T47D (cell line): ENCODE results near the gene HOXC6.

Experiments used
- DNase-seq, 2 experiments: peaks; one replicate each; pipeline versions ENCODE4 v3.0.0 to v3.0.0-alpha.2; 2011 to 2012; ENCODE audit warnings: low read depth in 1 of 2, low spot score in 1 of 2
- JUND ChIP-seq: IDR thresholded peaks from 2 replicates; pipeline ENCODE4 v1.6.1; 2012; ENCODE audit warnings: low read depth
- in situ Hi-C: cut with HindIII; loops from 2 replicates; pipeline ENCODE4 v1.10.0; 2016; ENCODE audit warnings: low sequenced_read_pairs, low pct_unique_long_range_greater_than_20kb

The HOXC6 gene

GRCh38 chr12:54050482-54050810 is 22.2 kb downstream of the HOXC6 start:
- in situ Hi-C loops, result no loop called here
- no peak for TF ChIP-seq JUND
- no peak for DNase-seq

GRCh38 chr12:54051026-54051842 is 23.0 kb downstream of the HOXC6 start:
- DNase-seq, result no peak
- in situ Hi-C loops, result no loop called here
- TF ChIP-seq JUND, result no peak

DNA sequence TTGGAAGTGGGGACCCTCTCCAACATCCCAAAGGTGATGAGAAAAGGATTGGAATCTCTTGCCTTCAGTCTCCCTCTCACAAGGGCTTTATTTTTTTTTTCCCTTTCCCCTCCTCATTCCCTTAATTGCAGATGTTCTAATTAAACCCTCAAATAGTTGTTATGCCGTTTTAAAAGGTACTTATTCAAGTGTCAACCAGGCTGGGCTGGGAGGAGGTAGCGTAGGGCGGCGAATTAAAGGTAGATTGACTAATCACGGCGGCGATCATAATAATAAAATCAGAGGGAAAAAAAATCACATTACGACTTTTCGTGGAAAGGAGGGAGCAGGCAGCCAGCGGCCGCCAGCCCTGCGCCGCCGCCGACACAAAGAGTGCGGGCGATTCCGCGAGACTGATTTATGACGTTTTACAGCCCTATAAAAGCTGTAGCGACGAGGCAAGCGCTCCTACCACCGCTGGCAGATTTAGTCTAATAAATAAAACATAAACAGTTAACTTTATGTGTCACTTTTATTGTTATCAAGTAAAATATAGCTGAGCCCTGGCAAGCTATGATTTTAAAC is 23.7 kb downstream of the HOXC6 start:
- TF ChIP-seq JUND, result no peak
- in situ Hi-C loops, result no loop called here
- DNase-seq, result no peak

DNA sequence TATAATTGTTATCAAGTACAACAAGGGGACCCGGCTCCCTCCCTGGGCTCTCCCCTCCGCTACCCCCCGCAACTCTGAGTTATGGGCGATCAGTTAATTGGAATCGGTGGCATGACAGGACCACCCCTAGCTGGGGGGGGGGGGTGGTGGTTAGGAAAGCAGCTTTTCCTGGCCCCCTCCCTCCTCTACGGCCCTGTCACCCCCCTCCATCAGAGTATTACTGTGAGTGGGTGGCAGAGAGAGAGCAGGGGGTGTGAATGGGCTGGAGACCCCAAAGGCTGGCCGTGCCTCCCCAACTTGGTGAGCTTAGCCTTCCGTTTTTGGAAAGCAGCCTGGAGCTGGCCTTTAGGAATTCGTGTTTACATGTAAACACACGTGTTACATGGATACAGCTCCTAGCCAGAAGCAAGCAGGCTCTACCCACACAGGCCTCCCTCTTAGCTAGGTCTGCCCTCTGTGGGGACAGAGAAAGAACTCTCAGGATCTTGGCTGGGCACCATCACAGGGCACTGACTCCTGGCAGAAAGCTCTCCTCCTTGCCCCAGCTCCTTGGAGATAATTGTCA is 24.3 kb downstream of the HOXC6 start:
- TF ChIP-seq JUND, result no peak
- in situ Hi-C loops, result no loop called here
- no peak for DNase-seq

DNA sequence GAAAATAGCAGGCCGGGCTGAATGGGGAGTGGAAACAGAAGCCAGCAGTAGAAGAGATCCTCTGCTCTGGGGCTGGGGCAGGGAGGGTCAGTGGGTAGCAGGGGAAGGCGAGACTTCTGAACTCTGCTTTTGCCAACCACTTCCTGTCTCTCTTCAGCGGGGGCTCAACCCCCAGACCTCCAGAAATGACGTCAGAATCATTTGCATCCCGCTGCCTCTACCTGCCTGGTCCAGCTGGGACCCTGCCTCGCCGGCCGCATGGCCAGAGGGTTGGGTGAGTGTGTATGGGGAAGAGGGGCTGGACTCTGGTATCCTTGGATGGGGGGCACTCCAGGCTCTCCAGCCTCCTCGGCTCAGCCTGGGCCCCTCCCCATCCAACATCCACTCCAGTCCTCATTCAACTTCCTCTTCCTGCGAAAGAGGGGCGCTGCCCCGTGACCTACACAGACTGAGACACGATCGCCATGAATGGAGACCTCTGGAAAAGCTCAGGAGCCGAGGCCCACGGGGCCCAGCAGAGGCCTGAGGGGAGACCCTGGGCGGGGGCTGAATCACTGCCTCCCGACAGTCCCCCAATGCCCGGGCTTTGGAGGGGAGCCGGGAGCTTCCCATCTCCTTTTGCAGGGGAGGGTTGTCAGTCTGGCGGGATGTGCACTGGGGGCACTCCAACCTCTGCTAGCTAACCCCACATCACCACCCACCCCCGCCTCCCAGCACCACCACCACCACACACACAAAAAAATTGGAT is 24.9 kb downstream of the HOXC6 start:
- in situ Hi-C loops, result no loop called here
- DNase-seq, result no peak
- TF ChIP-seq JUND, result no peak

GRCh38 chr12:54053751-54054741 is 25.8 kb downstream of the HOXC6 start, which contains the start of gene HOXC4:
HOXC4 (plus strand) TSS chr12:54053835; CDS start chr12:54053923, 88 bp downstream.
- TF ChIP-seq JUND, result no peak

GRCh38 chr12:54054742-54055194 is 26.5 kb downstream of the HOXC6 start:
- no peak for DNase-seq
- TF ChIP-seq JUND, result no peak
- in situ Hi-C loops, result no loop called here

More at GRCh38 chr12:54053751-54054741, 25.8 kb downstream of the HOXC6 start, which contains the start of gene HOXC4:
- in situ Hi-C loops, result no loop called here
- DNase-seq, result no peak

DNA sequence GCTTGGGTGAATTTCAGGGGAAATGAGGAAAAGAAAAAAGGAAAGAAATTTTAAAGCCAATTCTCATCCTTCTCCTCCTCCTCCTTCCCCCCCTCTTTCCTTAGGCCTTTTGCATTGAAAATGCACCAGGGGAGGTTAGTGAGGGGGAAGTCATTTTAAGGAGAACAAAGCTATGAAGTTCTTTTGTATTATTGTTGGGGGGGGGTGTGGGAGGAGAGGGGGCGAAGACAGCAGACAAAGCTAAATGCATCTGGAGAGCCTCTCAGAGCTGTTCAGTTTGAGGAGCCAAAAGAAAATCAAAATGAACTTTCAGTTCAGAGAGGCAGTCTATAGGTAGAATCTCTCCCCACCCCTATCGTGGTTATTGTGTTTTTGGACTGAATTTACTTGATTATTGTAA is 27.3 kb downstream of the HOXC6 start:
- DNase-seq, result no peak
- in situ Hi-C loops, result no loop called here
- TF ChIP-seq JUND, result no peak

DNA sequence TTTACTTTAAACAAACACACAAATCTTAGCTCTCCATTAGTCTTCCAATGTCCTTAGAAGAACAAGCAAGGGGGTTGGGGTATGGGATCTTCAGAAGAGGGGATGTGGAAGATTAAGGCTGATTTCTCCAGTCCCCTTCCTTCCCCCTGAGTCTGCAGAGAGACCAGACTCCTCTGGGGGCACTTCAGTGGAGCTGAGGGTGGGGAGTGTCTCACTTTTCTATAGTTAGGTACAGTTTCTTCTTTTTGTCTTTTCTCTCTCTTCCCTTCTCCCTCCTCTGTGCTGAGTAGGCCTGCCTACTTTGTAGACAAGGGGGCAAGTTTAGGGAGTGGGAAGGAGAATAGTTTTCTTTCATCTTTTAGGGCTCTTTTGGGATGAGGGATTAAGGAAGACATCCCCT is 27.9 kb downstream of the HOXC6 start:
- no peak for DNase-seq
- in situ Hi-C loops, result no loop called here
- no peak for TF ChIP-seq JUND

- in situ Hi-C loops, result no loop called here
- no peak for DNase-seq
- TF ChIP-seq JUND, result no peak
Observed at GRCh38 chr12:54058128-54058768, 30.0 kb downstream of the HOXC6 start.

DNA sequence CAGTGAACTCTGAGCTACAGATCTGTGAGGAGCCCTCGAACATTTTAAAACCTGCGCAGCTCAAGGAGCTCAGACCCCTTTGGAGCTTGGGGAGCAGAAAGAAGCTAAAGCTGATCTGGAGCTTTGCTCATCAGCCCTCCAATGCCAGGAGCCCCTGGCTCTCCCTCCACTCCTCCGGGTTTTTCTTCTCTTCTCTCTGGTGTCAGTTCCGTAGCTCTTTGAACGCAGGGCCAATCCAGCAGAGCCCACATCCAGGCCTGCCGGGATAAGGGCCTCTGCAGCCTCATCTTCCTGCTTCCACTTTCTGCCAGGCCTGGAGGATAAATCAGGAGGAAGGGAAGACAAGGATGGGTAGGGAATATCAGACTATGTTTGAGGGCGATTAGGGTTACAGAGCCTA is 31.4 kb downstream of the HOXC6 start:
- no peak for DNase-seq
- in situ Hi-C loops, result no loop called here
- no peak for TF ChIP-seq JUND
